A673 (cell line): ENCODE measurements around the gene SLC5A6.

Source experiments
- CTCF ChIP-seq: fragments of 300-800, 200-600 bp; sonication (generic); conservative IDR thresholded peaks from 2 replicates; pipeline ENCODE4 v1.5.1; 2017; ENCODE audit warnings: low read depth, mild to moderate bottlenecking, antibody characterized with exemption, low read length, moderate library complexity, mixed read lengths
- EZH2 ChIP-seq: fragments of 200-600 bp; sonication (generic); IDR thresholded peaks from 2 replicates; pipeline ENCODE4 v1.6.1; 2017; ENCODE audit warnings: borderline replicate concordance, low read depth, mild to moderate bottlenecking, mixed read lengths, antibody characterized with exemption, low read length; ENCODE audit not compliant: poor library complexity, severe bottlenecking

- no peak for TF ChIP-seq CTCF
- no peak for TF ChIP-seq EZH2
These were observed 11.3 kb upstream of the SLC5A6 start for GRCh38 chr2:27223416-27223815.
